Ramos (cell line): ENCODE results near the gene CHFR.
"Not testable (repeated sequence)": the region's sequence is repeated elsewhere in the genome, so short reads cannot be mapped to it uniquely, and the experiment has no call there.

Source experiments
- in situ Hi-C: fragments of 300-500 bp; cut with MboI; formaldehyde crosslinking; loops from one replicate; pipeline ENCODE4 v1.14.3; 2022; ENCODE audit warnings: low sequenced_read_pairs; ENCODE audit not compliant: unreplicated experiment

Gene CHFR

DNA sequence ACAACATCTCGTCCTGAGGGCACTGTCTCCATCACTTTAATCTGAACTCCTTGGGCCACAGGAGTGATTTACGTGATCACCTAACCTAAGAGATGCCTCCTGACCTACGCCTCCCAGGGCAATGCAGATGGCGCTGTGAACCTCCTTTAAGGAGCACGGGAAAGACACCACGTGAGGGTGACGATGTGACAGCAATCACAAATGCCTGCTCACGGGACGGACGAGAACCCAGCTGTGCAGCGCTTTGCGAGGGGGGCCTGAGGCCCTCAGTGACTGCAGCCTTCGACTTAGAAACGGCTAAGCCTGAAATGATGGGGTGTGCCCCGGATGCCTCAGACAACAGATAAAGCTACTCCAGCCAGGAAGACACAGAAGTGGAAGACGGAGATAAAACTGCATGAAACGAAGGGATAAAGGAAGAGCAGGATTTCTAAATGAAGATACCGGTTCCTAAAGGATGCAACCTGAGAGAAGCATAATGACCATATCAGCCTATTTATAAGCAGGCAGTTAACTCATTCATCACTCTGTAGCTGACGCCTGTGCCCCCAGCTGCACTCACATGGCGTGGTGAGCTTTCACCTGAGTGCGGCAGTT lies 44.9 kb downstream of the CHFR start:
- in situ Hi-C loops, result no loop called here

DNA sequence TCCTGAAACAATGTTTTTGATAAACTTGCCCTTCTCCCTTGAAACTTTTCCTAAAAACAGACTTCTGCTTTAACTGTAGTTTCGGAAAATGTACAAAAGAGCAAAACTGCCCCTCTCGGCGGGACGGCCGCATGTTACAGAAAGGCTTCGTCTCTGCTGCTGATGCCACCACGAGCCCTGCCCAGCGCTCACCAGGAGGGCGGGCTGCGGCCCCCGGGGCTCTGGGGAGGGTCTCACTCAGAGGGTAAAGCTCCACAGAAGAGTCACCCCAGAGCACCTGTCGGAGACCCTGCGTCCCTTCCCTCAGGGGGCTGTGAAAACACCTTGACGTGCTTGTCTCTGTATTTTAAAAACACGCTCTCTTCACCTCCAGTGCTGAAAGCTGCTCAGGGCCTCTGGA lies 46.3 kb downstream of the CHFR start:
- in situ Hi-C loops, result no loop called here

DNA sequence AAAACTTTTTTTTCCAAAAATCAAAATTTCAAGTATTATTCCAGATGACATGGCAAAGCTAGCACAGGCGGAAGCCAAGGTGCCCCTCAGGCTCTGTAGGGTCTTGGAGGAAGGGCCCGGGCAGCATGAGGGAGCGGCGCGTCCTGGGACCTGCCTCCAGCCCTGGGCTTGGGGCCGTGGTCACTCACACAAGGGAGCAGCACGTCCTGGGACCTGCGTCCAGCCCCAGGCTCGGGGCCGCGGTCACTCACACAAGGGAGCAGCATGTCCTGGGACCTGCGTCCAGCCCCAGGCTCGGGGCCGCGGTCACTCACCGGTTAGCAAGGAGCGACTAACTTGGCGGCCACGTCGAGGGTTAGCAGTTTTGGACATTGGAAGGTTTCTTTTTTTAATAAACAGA lies 46.9 kb downstream of the CHFR start:
- in situ Hi-C loops, result no loop called here

DNA sequence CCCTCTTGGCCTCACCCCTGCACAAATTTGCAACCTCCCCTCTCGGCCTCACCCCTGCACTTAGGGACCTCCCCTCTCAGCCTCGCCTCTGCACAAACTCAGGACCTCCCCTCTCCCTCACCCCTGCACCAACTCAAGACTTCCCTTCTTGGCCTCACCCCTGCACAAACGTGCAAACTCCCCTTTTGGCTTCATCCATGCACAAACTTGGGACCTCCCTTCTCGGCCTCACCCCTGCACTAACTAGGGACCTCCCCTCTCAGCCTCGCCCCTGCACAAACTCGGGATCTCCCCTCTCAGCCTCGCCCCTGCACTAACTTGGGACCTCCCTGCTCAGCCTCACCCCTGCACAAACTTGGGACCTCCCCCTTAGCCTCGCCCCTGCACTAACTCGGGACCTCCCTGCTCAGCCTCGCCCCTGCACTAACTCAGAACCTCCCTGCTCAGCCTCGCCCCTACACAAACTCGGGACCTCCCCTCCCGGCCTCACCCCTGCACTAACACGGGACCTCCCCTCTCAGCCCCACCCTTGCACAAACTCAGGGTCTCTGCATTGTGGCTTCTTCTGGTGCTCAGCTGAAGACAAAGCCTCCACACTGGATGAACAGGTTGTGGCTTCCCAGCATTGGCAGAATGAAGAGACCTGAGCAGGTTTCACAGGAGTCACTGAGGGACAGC lies 47.7 kb downstream of the CHFR start:
- in situ Hi-C loops, result no loop called here

DNA sequence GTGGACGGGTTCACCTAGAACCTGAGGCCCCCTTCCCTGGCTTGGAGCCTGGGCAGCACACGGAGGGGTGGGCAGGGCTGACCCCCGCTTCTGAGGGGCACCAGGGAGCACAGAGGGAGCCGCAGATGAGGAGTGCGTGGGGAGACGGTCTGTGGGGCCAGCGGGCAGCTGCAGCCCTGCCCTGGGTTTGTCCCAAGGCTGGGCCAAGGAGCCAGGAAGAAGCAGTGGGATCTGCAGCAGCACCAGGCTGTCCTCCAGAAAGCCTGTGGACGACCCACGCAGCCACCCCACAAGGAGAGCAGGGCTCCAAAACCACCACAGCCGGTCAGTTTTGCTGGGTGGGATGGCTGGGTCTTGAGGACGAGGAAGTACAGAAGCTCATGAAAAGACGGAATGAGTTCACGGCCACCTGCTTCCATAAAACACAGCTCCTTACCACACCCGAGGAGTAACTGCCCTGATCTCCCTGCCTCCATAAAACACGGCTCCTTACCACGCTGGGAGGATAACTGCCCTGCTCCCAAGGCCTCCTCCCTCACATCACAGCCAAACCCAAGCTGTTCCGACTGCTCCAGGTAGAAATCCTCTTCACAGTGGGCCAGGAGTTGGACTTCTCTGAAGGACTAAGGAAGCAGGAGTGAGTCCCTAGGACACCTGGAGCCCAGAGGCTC lies 48.9 kb downstream of the CHFR start:
- in situ Hi-C loops, result no loop called here

DNA sequence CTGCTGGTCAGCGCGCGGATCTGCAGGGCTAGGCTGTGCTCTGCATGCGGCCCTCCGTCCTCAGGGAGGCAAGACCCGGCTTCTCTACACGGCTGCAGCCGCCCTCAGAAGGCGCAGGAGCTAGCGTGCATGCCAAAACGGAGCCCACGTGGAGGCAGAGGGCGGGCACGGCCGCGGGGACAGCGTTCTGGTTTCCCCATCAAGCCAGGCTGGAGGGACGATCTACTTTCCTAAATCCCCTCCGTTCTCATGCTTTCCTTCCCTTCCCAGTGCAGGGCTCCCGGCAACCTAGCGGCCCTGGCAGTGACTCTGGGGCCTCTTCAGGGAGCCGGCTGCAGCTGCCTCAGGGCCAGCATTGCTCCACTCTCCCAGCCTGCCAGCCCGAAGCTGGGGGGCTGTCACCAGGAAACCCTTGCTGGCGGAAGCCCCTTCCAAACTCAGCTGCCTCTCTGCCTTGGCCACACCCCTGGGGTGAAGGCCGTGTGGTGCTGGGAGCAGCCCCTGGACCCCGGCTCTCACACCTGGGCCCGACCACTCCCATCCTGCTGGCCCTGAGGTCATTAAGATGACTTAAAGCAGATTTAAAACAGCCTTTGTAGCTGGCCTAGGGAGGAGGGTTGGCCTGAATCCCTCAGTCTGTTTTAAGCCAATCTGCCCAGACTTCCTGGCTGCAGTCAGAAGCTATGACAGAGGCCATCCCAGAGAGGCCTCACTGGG lies 49.6 kb downstream of the CHFR start:
- in situ Hi-C loops, result no loop called here

DNA sequence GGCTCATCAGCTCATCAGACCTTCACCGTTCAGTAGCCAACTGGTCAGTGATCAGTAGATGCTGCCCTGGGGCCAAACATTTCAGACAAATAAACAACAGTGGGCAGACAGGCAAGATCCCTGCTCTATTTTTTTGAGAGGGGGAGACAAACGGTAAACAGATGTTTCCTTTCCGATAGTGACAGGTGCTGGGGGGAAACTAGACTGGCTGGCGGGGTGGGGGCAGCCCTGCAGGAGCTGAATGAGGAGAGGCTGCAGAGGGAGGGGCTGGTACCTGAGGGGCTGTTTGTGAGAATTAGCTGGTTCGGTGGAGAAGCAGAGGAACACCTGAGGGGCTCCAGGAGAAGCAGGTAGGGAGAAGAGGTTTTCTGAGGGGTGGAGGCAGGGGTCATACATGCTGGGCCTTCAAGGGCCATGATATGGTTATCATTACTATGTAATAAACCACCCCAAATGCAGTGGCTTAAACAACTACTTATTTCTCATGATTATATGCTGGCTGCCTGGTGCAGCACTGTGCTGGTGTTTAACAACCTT lies 50.5 kb downstream of the CHFR start:
- in situ Hi-C loops, result no loop called here

DNA sequence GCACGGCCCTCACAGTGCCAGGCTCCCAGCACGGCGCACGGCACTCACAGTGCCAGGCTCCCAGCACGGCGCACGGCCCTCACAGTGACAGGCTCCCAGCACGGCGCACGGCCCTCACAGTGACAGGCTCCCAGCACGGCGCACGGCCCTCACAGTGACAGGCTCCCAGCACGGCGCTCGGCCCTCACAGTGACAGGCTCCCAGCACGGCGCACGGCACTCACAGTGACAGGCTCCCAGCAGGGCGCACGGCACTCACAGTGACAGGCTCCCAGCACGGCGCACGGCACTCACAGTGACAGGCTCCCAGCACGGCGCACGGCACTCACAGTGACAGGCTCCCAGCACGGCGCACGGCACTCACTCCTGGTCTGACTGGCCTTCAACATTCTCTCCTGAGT lies 51.2 kb downstream of the CHFR start:
- in situ Hi-C loops, result not testable (repeated sequence)

DNA sequence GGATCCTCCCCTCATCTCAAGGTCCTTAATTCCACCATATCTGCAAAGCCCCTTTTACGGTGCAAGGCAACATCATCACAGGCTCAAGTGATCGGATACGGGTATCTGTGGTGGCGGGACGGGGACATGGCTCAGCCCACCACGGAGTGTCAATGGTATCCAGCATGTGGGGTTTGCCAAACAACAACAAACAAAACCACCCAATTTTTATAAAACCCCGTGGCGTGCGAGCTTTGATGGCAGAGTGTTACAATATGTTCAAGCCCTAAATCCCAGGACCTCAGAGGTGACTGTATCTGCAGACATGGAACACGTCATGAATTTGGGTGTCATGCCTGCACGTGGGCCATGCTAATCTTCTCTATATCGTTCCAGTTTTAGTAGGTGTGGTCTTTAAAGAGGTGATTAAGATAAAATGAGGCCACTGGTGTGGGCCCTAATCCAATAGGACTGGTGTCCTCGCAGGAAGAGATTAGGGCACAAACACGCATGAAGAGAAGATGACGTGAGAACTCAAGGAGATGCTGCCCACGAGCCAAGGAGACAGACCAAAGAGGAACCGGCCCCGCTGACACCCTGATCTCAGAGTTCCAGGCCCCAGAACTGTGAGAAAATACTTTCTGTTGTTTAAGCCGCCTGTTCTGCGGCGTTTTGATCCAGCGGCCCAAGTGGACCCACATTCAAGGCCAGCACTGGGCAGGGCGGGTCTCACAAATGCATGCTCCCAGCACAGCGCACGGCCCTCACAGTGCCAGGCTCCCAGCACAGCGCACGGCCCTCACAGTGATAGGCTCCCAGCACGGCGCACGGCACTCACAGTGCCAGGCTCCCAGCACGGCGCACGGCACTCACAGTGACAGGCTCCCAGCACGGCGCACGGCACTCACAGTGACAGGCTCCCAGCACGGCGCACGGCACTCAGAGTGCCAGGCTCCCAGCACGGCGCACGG lies 52.1 kb downstream of the CHFR start:
- in situ Hi-C loops, result no loop called here

DNA sequence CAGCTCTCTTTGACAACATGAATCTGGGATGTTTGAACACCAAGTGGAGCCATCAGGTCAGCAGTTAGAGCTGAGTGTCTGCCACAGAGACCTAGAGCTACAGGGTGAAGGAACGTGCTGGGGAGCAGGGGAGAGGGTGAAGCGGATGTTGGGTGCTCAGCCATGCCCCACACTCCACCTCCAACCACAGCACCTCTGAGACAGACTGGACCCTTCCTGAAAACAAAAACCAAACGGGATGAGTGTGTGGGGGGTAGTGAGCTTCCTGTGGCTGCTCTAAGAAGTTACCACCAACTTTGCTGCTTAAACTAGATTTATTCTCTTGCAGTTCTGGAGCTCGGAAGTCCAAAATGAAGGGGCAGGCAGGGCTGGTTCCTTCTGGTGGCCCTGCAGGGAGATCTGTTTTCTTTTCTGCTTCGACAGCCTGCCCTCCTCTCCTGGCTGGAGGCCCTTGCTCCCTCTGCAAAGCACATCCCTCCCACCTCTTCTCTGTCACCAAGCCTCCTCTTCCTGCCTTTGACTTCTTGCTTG lies 53.2 kb downstream of the CHFR start:
- in situ Hi-C loops, result no loop called here

DNA sequence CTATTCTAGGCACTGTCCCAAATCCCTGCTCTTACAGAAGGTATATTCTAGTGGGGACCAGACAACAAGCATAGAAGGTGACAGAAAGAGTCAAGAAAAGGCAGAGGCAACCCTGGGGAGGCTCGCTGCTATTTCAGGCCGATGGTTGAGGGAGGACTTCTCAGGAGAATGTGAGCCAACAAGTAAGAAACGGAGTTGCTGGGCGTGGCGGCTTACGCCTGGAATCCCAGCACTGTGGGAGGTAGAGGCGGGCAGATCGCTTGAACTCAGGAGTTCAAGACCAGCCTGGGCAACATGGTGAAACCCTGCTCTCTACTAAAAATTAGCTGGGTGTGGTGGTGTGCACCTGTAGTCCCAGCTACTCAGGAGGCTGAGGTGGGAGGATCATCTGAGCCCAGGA lies 54.1 kb downstream of the CHFR start:
- in situ Hi-C loops, result no loop called here

DNA sequence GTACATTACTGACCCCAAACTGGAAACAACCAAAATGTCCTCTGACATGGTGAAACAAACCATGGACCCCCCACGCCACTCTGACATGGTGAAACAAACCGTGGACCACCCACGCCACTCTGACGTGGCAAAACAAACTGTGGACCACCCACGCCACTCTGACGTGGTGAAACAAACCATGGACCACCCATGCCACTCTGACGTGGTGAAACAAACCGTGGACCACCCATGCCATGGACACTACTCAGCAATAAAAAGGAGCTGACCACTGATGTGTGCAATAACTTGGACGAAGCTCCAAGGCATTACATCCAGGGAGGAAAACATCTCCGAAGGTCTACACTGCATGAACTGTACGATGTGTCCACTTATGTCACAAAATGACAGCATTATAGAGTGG lies 55.6 kb downstream of the CHFR start:
- in situ Hi-C loops, result no loop called here

DNA sequence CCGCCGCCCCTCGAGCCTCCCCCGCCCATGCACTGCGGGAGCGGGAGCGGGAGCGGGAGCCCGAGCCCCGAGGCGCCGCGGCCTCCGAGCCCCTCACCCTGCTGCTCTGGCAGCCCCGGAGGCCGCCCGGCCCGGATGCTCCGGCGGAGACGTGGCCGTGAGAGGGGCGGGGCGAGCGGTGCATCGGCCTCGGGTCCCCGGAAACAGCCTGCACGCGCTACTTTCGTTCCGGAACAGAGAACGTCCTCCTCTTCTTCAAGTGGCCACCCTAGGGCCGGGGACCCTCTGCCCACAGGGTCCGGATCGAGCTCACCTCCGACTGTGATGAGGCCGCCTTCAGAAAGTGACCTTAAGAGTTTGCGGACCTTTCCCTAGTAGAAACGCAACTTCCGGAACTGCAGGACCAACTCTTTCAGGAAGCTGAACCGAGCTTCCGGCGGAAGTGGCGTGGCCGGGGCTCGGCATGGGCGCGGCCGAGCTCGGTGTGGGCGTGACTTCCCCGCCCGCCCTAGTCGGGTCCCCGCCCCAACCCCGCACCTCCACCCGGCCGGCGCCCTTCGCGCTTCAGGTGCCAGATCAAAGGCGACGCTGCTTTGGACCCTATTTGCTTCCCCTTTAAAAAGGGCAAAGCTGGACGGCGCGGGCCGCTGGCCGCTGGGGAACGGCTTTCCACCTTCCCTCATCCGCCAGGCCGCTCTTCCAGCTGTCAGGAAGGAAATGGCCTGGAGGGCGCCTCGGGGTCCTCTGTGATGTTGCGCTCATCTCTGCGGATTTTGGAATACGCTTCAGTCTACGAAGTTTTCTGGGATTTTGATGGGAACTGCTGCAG lies 58.5 kb downstream of the CHFR start, which contains the start of gene GOLGA3:
GOLGA3 (minus strand) TSS at position 164 of the 829 bp plus-strand sequence. CDS start 6,741 bp downstream, outside the sequence.
- in situ Hi-C loops, result no loop called here

DNA sequence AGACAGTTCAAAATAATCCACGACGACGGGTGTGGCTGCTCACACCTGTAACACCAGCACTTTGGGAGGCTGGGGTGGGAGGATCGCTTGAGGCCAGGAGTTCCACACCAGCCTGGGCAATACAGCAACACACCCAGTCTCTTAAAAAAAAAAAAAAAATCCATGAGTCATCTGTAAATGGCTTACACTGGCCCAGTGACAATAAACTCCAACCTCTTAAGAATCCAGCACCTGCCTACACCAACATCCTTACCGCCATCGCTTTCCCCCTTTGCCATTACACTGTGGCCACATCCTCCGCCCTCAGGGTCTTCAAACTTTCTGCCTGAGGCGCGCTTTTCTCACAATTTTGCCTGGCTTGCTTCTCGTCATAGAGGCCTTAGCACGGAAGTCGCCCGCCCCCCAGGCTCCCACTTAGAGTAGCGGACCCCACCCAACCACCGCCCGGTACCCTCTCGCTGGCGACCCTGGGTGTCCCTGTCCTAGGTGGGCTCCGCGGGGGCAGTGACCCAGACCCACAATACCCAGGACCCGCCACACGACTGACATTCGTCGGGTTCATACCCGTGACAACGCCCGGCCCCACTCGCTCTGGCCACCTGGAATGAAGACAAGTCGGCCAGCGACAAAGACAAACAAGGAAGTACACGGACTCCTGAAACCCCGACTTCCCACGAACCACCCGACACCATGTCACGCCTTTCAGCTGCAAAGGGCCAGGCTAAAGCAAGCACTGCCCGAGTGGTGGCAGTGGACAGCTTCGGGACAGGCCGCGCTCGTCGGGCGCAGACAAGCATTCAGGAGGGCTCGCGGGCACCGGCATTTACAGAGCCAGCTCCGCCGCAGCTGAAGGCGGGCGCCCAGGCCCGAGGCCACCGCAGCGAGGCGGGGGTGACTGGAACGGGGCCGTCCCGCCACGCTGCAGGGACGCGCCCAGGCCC lies 59.4 kb downstream of the CHFR start:
- in situ Hi-C loops, result no loop called here

DNA sequence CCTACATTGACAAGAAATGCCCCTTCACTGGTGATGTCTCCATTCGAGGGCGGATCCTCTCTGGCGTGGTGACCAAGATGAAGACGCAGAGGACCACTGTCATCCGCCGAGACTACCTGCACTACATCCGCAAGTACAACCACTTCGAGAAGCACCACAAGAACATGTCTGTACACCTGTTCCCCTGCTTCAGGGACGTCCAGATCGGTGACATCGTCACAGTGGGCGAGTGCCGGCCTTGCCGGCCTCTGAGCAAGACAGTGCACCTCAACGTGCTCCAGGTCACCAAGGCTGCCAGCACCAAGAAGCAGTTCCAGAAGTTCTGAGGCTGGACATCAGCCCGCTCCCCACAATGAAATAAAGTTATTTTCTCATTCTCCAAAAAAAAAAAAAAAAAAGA lies 61.5 kb downstream of the CHFR start:
- in situ Hi-C loops, result no loop called here

DNA sequence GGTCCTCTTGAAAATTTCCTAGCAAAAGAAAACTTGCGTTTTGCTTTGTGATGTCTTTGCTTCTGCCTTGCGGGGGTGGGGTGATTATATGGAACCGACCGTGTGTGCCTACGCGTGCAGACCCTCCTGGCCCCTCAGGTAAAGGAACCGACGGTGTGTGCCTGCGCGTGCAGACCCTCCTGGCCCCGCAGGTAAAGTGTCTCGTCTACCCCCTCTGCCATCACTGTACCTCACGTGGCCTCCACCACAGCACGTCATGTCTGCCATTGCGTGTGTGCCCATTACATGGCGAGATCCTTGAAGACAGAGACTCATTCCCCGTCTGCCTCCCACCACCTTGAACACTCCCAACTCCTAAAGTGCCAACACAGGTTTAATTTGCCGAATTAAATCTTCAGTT lies 62.3 kb downstream of the CHFR start:
- in situ Hi-C loops, result no loop called here

DNA sequence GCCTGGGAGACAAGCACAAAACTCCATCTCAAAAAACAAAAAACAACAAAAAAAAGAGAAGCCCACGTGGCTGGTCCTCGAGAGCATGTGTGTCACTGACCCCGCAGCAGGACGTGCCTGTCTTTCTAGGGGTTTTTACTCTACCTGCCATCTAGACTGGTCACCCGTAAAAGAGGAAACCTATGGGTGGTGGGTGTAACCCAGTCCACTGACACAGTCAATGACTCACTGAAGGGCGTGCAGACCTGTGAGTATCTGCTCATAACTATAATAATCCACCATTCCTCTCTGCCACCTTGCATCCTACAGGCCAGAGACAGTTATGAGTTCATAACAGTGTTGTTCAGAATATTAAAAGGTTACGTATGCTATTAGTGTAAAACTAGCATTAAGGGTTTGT lies 63.4 kb downstream of the CHFR start:
- in situ Hi-C loops, result no loop called here

DNA sequence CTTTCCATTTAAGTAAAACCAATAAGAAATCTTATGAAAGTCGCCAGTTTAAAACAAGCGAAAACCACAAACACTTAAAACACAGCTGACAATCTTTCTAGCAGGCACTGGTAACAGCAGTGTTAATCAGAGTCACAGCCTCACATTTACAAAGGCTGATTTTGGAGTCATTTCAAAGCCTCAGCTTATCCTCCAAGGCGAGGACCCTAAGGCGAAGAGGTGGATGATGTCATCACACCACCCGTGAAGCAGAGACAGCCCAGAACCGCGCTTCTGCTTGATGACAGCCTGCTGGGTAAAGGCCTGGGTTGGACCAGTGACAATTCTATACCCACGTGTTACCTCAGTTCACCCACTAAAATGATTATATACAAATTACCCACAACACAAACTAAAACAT lies 68.8 kb downstream of the CHFR start:
- in situ Hi-C loops, result no loop called here
